Activated effector memory CD4-positive, alpha-beta T cell treated with Interleukin-2 at 50 U/mL for 16 hours (primary cell): ENCODE data around the gene LRRC49.

Experiments
- DNase-seq: peaks from one replicate; pipeline ENCODE4 v3.0.0-alpha.2; 2020

LRRC49 gene

GRCh38 chr15:71094137-71094536 lies 201.5 kb downstream of the LRRC49 start:
- no peak for DNase-seq

GRCh38 chr15:71096676-71097075 lies 204.1 kb downstream of the LRRC49 start:
- DNase-seq, result no peak

GRCh38 chr15:71097890-71098289 lies 205.3 kb downstream of the LRRC49 start:
- no peak for DNase-seq

- DNase-seq, result no peak
Observed at GRCh38 chr15:71098920-71099319, 206.3 kb downstream of the LRRC49 start.
